HG02623 (cell line): Measurements from ENCODE around the gene NDST4.
"Not testable (repeated sequence)": the region's sequence is repeated elsewhere in the genome, so short reads cannot be mapped to it uniquely, and the experiment has no call there.

Experiments
- ATAC-seq: cut with Tn5 transposase; IDR thresholded peaks from one replicate; pipeline ENCODE4 v1.9.1; 2021; ENCODE audit warnings: moderate library complexity; ENCODE audit not compliant: unreplicated experiment

The NDST4 gene

GRCh38 chr4:115058533-115058932 is 54.9 kb downstream of the NDST4 start:
- ATAC-seq, result no peak

GRCh38 chr4:115054836-115055235 is 58.6 kb downstream of the NDST4 start:
- no peak for ATAC-seq

- ATAC-seq, result no peak
Measured at GRCh38 chr4:115053313-115053712, 60.1 kb downstream of the NDST4 start.

GRCh38 chr4:115042496-115042895 is 70.9 kb downstream of the NDST4 start:
- ATAC-seq, result no peak

- no peak for ATAC-seq
Measured at GRCh38 chr4:115030281-115030680, 83.1 kb downstream of the NDST4 start.

- ATAC-seq, result no peak
Measured at GRCh38 chr4:115028682-115029410, 84.6 kb downstream of the NDST4 start.

- ATAC-seq, result no peak
Measured at GRCh38 chr4:114999880-115000279, 113.5 kb downstream of the NDST4 start.

- ATAC-seq, result no peak
Measured at GRCh38 chr4:114998316-114998715, 115.1 kb downstream of the NDST4 start.

GRCh38 chr4:114997576-114998247 is 115.7 kb downstream of the NDST4 start:
- no peak for ATAC-seq

- ATAC-seq, result no peak
Measured at GRCh38 chr4:114986133-114986532, 127.3 kb downstream of the NDST4 start.

GRCh38 chr4:114980932-114981708 is 132.3 kb downstream of the NDST4 start:
- no peak for ATAC-seq

- not testable (repeated sequence) for ATAC-seq
Measured at GRCh38 chr4:114980399-114980798, 133.0 kb downstream of the NDST4 start.

- no peak for ATAC-seq
Measured at GRCh38 chr4:114976901-114977300, 136.5 kb downstream of the NDST4 start.

- ATAC-seq, result no peak
Measured at GRCh38 chr4:114964026-114964425, 149.4 kb downstream of the NDST4 start.

- no peak for ATAC-seq
Measured at GRCh38 chr4:114945616-114946015, 167.8 kb downstream of the NDST4 start.

- no peak for ATAC-seq
Measured at GRCh38 chr4:114941503-114941902, 171.9 kb downstream of the NDST4 start.

- no peak for ATAC-seq
Measured at GRCh38 chr4:114927881-114928280, 185.5 kb downstream of the NDST4 start.

- no peak for ATAC-seq
Measured at GRCh38 chr4:114926583-114926982, 186.8 kb downstream of the NDST4 start.

- no peak for ATAC-seq
Measured at GRCh38 chr4:114924311-114924710, 189.1 kb downstream of the NDST4 start.

- ATAC-seq, result no peak
Measured at GRCh38 chr4:114922592-114922933, 190.9 kb downstream of the NDST4 start.

- ATAC-seq, result no peak
Measured at GRCh38 chr4:114921790-114922591, 191.4 kb downstream of the NDST4 start.
